ENCODE data around the gene INHBA.

INHBA gene

GRCh38 chr7:41685684-41686083 is 17.2 kb downstream of the INHBA start:
- DNase-seq: peak in 1 of 2 donors; percentile 75

DNA sequence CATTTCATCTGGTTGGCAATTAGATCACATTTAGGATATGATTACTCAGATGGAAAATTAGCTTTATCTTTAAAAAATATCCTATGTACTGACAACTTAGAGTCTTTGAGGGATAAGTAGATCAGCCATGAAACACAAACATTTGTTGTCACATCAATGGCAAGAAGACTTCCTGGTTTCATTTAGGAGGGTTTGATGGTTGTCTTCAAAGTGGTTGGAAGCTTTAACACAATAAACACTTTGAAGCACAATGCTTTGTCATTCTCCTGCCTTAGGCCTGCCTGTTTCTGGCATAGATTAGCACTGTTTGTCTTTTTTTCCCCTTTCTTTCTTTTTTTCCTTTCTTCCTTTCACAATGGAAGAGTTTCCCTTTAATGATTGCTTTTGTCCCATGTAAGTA is 20.5 kb downstream of the INHBA start:
- DNase-seq: no peak

GRCh38 chr7:41679566-41679965 is 23.3 kb downstream of the INHBA start:
- no peak for DNase-seq

GRCh38 chr7:41674505-41675023 is 28.3 kb downstream of the INHBA start:
- DNase-seq: no peak

GRCh38 chr7:41661596-41661995 is 41.3 kb downstream of the INHBA start:
- no peak for DNase-seq

DNA sequence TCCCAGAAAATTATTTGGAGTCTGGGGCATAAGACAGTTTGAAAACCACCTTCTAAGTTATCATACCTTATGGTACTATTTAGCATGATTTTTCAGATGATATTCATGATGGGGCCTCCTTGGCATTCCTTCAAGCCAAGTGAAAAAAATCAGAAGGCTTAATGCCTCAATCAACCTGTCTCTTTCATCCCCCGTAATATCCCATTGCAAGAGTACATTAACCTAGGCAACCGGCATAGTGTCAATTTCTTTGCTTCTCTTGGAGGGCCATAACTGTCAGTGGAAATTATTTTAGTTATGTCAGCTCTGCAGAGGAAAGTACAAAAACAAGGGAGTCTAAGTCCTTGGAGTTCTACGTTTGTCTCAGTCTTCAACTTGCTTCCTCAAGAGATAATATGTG is 43.4 kb downstream of the INHBA start:
- DNase-seq: no peak

DNA sequence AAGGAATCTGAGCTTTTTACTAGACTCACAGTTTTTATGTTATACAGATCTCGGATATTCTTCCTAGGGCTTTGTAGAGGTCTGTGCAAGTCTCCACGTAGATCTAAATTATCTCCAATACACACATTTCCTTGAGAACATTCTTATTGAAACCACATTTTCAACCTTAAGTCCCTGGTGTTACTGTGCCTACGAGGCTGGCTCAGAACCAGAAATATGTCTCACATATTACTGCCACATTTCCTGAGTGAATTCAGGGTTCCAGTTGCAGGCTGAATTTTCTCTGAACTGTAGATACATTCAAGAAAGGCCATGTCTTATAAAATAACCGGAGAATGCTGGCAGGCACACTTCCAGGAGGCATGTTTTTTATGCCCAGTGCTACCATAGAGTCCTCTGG is 46.5 kb downstream of the INHBA start:
- DNase-seq: peak in 1 of 2 donors; percentile 53

DNA sequence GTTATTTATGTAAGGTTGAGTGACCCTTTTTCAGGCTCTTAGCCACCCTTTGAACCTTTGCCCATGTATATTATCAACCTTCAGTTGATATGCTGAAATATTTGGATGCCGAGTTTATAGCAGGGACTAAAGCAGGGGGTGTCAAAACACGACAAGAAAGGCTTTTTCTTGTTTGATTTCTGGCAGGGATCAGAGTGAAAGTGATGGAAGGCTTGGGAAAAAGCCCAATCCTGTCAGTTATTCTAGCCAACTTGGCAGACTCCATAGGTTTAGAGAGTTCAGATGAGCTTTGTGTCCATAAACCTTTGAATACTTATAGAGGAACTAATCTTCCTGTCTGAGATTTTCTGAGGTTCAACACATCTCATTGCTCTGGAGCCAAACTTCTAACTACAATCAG is 47.5 kb downstream of the INHBA start:
- DNase-seq: no peak

GRCh38 chr7:41652267-41652666 is 50.6 kb downstream of the INHBA start:
- no peak for DNase-seq

- DNase-seq: no peak
Observed at GRCh38 chr7:41648501-41648900, 54.4 kb downstream of the INHBA start.

- no peak for DNase-seq
Observed at GRCh38 chr7:41643616-41644015, 59.3 kb downstream of the INHBA start.

DNA sequence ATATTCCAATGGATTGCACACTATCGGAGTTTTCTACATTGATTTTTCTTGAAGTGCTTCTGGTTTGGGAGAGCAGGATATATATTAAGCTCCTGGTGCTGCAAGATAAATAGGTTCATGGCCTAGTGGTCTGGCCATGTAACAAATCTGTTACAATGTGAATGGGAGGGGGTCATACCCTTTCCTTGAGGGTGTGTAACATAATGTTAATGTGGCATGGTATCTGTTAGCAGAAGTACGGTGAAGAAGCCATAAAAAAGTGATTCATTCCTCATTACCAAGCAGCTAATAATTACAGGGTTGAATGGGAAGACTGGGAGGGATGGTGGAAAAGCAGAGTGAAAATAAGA is 61.2 kb downstream of the INHBA start:
- DNase-seq: no peak

GRCh38 chr7:41641011-41641664 is 61.8 kb downstream of the INHBA start:
- DNase-seq: no peak

GRCh38 chr7:41640487-41640886 is 62.4 kb downstream of the INHBA start:
- DNase-seq: no peak

DNA sequence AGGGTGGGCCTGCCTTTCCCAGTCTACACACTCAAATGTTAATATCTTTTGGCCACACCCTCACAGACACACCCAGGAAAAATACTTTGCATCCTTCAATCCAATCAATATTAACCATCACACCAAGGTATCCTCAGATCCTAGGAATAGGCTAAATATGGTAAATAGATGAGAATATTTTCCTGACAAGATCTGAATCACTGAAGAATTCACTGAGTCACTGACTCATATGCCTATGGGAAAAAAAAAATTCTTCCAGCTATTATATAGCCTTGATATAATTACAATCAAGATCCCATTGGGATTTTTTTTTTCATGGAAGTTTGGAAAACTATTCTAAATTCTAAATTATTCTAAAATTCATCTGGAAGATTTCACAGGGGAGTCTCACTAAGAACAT is 65.8 kb downstream of the INHBA start:
- no peak for DNase-seq

Measured in bone marrow (tissue), 2 donors.